ENCODE measurements around the gene SYT12. TPM values are rescaled to one million over a fixed set of nuclear protein-coding genes. Genes with fewer than 3 reads are reported as not detected.

Gene SYT12
- total and polyA plus RNA-seq, 4 donors: 0.47 to 12.1 (median 1.4) TPM

DNA sequence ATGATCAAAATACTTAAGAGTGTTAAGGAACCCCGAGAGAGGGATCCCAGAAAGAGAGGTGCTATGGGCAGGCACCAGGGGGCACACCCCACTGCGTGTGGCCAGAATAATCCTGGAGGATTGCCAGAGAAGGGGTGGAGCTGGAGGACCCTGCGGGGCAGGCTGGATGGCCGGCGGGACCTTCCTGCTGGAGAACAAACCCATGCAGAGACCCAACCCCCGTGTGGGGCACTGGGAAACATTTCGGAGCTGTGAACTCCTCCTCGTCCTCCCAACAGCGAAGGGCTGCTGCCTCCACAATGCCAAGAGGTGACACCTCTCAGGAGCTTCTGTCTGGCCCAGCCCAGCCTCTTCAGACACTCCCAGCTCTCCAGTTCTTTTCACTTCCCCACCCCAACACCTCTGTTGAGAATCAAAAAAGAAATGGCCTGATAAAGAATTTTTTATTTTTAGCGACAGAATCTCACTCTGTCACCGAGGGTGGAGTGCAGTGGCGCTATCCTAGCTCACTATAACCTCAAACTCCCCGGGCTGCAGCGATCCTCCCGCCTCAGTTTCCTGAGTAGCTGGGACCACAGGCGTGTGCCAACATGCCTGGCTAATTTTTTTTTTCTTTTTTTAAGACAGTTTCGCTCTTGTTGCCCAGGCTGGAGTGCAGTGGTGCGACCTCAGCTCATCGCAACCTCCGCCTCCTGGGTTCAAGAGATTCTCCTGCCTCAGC is 59.3 kb downstream of the SYT12 start:
- Histone ChIP-seq H3K27ac (ENCODE audit: low read depth in 1 of 2, low read length in 2 of 2) (no peak overlapping the region), H3K36me3 (ENCODE audit: control insufficient read depth in 4 of 4, insufficient read depth in 3 of 4, low read depth in 1 of 4, low read length in 3 of 4) (no peaks in the 10 kb centered on the region), H3K9me3 (ENCODE audit: control insufficient read depth in 4 of 4, low read length in 3 of 4) (no peaks in the 10 kb centered on the region), H3K4me1 (ENCODE audit: control insufficient read depth in 4 of 4, insufficient read depth in 4 of 4, low read length in 3 of 4) (peaks cover 0 to 4% (median 3%) of the 10 kb centered on the region in 4 donors), H3K9ac (ENCODE audit: low read depth in 1 of 2, low read length in 2 of 2) (no peak overlapping the region), H3K4me3 (ENCODE audit: low read depth in 1 of 3, low read length in 3 of 3) (no peak overlapping the region), H3K27me3 (ENCODE audit: control insufficient read depth in 4 of 4, insufficient read depth in 4 of 4, low read length in 3 of 4) (no peaks in the 10 kb centered on the region)
- no peak for DNase-seq (ENCODE audit: low spot score)
- TF ChIP-seq SP1 (IDR thresholded peaks at IDR 0.05): no peak
- TF ChIP-seq FOXA2 (IDR thresholded peaks at IDR 0.05): no peak
- no peak for TF ChIP-seq RXRA (IDR thresholded peaks at IDR 0.05)
- 61% methylated on average over 20 of the region's 20 CpGs for WGBS

DNA sequence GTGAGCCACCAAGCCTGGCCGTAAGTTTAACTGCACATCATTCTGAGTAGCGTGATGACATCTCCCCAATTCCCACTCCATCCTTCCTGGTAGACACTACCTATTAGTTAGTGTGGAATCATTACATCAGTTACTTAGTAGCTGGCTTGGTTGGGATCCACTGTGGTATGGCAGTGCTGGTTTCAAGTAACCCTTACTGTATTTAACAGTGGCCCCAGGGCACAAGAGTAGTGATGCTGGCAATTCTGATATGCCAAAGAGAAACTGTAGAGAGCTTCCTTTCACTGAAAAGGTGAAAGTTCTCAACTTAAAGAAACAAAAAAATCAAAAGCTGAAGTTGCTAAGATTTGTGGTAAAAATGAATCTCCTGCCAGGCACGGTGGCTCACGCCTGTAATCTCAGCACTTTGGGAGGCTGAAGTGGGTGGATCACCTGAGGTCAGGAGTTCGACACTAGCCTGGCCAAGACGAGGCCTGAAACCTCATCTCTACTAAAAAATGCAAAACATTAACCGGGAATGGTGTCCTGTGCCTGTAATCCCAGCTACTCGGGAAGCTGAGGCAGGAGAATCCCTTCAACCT is 60.9 kb downstream of the SYT12 start:
- no peak for DNase-seq (ENCODE audit: low spot score)
- Histone ChIP-seq H3K36me3 (ENCODE audit: control insufficient read depth in 4 of 4, insufficient read depth in 3 of 4, low read depth in 1 of 4, low read length in 3 of 4) (no peaks in the 10 kb centered on the region), H3K4me3 (ENCODE audit: low read depth in 1 of 3, low read length in 3 of 3) (no peak overlapping the region), H3K27ac (ENCODE audit: low read depth in 1 of 2, low read length in 2 of 2) (no peak overlapping the region), H3K4me1 (ENCODE audit: control insufficient read depth in 4 of 4, insufficient read depth in 4 of 4, low read length in 3 of 4) (peaks cover 0 to 4% (median 3%) of the 10 kb centered on the region in 4 donors), H3K27me3 (ENCODE audit: control insufficient read depth in 4 of 4, insufficient read depth in 4 of 4, low read length in 3 of 4) (no peaks in the 10 kb centered on the region), H3K9ac (ENCODE audit: low read depth in 1 of 2, low read length in 2 of 2) (no peak overlapping the region), H3K9me3 (ENCODE audit: control insufficient read depth in 4 of 4, low read length in 3 of 4) (no peaks in the 10 kb centered on the region)
- no peak for TF ChIP-seq RXRA (IDR thresholded peaks at IDR 0.05)
- no peak for TF ChIP-seq HNF4G (IDR thresholded peaks at IDR 0.05)
- TF ChIP-seq HNF4A (conservative IDR thresholded peaks at IDR 0.05): no peak
- TF ChIP-seq, protein P1, sequence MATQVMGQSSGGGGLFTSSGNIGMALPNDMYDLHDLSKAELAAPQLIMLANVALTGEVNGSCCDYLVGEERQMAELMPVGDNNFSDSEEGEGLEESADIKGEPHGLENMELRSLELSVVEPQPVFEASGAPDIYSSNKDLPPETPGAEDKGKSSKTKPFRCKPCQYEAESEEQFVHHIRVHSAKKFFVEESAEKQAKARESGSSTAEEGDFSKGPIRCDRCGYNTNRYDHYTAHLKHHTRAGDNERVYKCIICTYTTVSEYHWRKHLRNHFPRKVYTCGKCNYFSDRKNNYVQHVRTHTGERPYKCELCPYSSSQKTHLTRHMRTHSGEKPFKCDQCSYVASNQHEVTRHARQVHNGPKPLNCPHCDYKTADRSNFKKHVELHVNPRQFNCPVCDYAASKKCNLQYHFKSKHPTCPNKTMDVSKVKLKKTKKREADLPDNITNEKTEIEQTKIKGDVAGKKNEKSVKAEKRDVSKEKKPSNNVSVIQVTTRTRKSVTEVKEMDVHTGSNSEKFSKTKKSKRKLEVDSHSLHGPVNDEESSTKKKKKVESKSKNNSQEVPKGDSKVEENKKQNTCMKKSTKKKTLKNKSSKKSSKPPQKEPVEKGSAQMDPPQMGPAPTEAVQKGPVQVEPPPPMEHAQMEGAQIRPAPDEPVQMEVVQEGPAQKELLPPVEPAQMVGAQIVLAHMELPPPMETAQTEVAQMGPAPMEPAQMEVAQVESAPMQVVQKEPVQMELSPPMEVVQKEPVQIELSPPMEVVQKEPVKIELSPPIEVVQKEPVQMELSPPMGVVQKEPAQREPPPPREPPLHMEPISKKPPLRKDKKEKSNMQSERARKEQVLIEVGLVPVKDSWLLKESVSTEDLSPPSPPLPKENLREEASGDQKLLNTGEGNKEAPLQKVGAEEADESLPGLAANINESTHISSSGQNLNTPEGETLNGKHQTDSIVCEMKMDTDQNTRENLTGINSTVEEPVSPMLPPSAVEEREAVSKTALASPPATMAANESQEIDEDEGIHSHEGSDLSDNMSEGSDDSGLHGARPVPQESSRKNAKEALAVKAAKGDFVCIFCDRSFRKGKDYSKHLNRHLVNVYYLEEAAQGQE (IDR thresholded peaks at IDR 0.05): no peak
- TF ChIP-seq GABPA (IDR thresholded peaks at IDR 0.05 in 1 of 2, conservative IDR thresholded peaks at IDR 0.05 in 1 of 2): no peak
- TF ChIP-seq YY1 (IDR thresholded peaks at IDR 0.05): no peak
- 93% methylated on average over 8 of the region's 8 CpGs for WGBS

DNA sequence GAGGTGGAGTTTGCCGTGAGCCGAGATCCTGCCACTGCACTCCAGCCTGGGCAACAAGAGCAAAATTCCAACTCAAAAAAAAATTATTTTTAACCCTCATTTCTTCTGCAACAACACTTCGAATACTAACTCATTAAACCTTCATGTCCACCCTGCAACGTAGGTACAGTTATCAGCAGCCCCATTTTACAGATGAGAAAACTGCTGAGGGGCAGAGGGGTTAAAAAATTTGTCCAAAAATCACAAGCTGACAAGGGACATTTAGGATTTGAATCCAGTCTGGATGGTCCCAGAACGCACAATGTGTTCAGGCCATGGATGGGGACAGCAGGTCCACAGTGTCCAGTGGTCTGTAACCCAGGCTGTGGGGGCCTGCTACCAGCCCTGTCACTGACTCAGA is 62.7 kb downstream of the SYT12 start:
- no peaks in the 10 kb centered on the region for H3K36me3 ChIP-seq (ENCODE audit: control insufficient read depth in 4 of 4, insufficient read depth in 3 of 4, low read depth in 1 of 4, low read length in 3 of 4)
- TF ChIP-seq FOXA1 (IDR thresholded peaks at IDR 0.05) (no peak), HNF4A (conservative IDR thresholded peaks at IDR 0.05) (no peak)
- no peaks in the 10 kb centered on the region for H3K27me3 ChIP-seq (ENCODE audit: control insufficient read depth in 4 of 4, insufficient read depth in 4 of 4, low read length in 3 of 4)
- no peaks in the 10 kb centered on the region for H3K9me3 ChIP-seq (ENCODE audit: control insufficient read depth in 4 of 4, low read length in 3 of 4)
- no peak overlapping the region for H3K4me3 ChIP-seq (ENCODE audit: low read depth in 1 of 3, low read length in 3 of 3)
- WGBS: 97% methylated on average over 5 of the region's 5 CpGs
- no peak overlapping the region for H3K27ac ChIP-seq (ENCODE audit: low read depth in 1 of 2, low read length in 2 of 2)
- DNase-seq (ENCODE audit: low spot score): no peak
- H3K4me1 ChIP-seq (ENCODE audit: control insufficient read depth in 4 of 4, insufficient read depth in 4 of 4, low read length in 3 of 4): peaks cover 0 to 4% (median 3%) of the 10 kb centered on the region in 4 donors
- H3K9ac ChIP-seq (ENCODE audit: low read depth in 1 of 2, low read length in 2 of 2): no peak overlapping the region
